H9 (cell line): ENCODE results near the gene EN1. TPM values are rescaled to one million over a fixed set of nuclear protein-coding genes. Genes with fewer than 3 reads are reported as not detected.

ENCODE experiments used
- DNase-seq: peaks from one replicate; pipeline ENCODE4 v3.0.0-alpha.2; 2017
- H2AFZ ChIP-seq: one replicate; pipeline ENCODE4 v1.6.1; 2013; ENCODE audit warnings: mild to moderate bottlenecking, low read length, control low read depth, moderate library complexity
- H2AK5ac ChIP-seq: 2 replicates; pipeline ENCODE4 v1.6.1; 2013; ENCODE audit warnings: low read length, control low read depth, mixed read lengths; ENCODE audit not compliant: insufficient read length
- H2BK120ac ChIP-seq: one replicate; pipeline ENCODE4 v1.6.1; 2013; ENCODE audit warnings: low read depth, mild to moderate bottlenecking, low read length, control low read depth, inconsistent platforms; ENCODE audit not compliant: poor library complexity, severe bottlenecking
- H2BK12ac ChIP-seq: 2 replicates; pipeline ENCODE4 v1.6.1; 2013; ENCODE audit warnings: low read length, control low read depth, mixed read lengths, low read depth; ENCODE audit not compliant: insufficient read length
- H2BK15ac ChIP-seq: 2 replicates; pipeline ENCODE4 v1.6.1; 2013; ENCODE audit warnings: low read depth, low read length, control low read depth
- H2BK20ac ChIP-seq: one replicate; pipeline ENCODE4 v1.6.1; 2013; ENCODE audit warnings: low read depth, mild to moderate bottlenecking, low read length, control low read depth, inconsistent platforms; ENCODE audit not compliant: poor library complexity, severe bottlenecking
- H2BK5ac ChIP-seq: 2 replicates; pipeline ENCODE4 v1.6.1; 2013; ENCODE audit warnings: low read length, control low read depth, mixed read lengths; ENCODE audit not compliant: insufficient read length
- H3K14ac ChIP-seq: 2 replicates; pipeline ENCODE4 v1.6.1; 2013; ENCODE audit warnings: low read length, control low read depth; ENCODE audit not compliant: insufficient read depth
- H3K18ac ChIP-seq: 2 replicates; pipeline ENCODE4 v1.6.1; 2013; ENCODE audit warnings: low read depth, mild to moderate bottlenecking, mixed read lengths, low read length, control low read depth; ENCODE audit not compliant: insufficient read length
- H3K23ac ChIP-seq: 2 replicates; pipeline ENCODE4 v1.6.1; 2013; ENCODE audit warnings: low read length, control low read depth, mixed read lengths, low read depth; ENCODE audit not compliant: insufficient read length
- H3K23me2 ChIP-seq: 2 replicates; pipeline ENCODE4 v1.6.1; 2013; ENCODE audit warnings: low read depth, mild to moderate bottlenecking, mixed read lengths, low read length, control low read depth; ENCODE audit not compliant: insufficient read length, poor library complexity, severe bottlenecking
- H3K27ac ChIP-seq: 2 replicates; pipeline ENCODE4 v1.5.1; 2013; ENCODE audit warnings: low read length, control low read depth, mixed read lengths, low read depth; ENCODE audit not compliant: insufficient read length
- H3K27me3 ChIP-seq: 2 replicates; pipeline ENCODE4 v1.6.1; 2013; ENCODE audit warnings: low read length, control low read depth, inconsistent platforms; ENCODE audit not compliant: insufficient read depth
- H3K4ac ChIP-seq: 2 replicates; pipeline ENCODE4 v1.6.1; 2013; ENCODE audit warnings: low read depth, mild to moderate bottlenecking, control low read depth, inconsistent platforms, low read length, moderate library complexity
- H3K4me1 ChIP-seq: 2 replicates; pipeline ENCODE4 v1.6.1; 2013; ENCODE audit warnings: low read length, control low read depth, inconsistent platforms; ENCODE audit not compliant: insufficient read depth
- H3K4me2 ChIP-seq: 2 replicates; pipeline ENCODE4 v1.6.1; 2013; ENCODE audit warnings: low read length, control low read depth, mixed read lengths; ENCODE audit not compliant: insufficient read length, insufficient read depth
- H3K56ac ChIP-seq: 2 replicates; pipeline ENCODE4 v1.6.1; 2013; ENCODE audit warnings: low read depth, mild to moderate bottlenecking, mixed read lengths, low read length, control low read depth; ENCODE audit not compliant: insufficient read length
- H3K79me1 ChIP-seq: 2 replicates; pipeline ENCODE4 v1.6.1; 2013; ENCODE audit warnings: low read depth, mild to moderate bottlenecking, moderate library complexity, low read length, control low read depth, inconsistent platforms; ENCODE audit not compliant: insufficient read depth, poor library complexity, severe bottlenecking
- H3K79me2 ChIP-seq: 2 replicates; pipeline ENCODE4 v1.6.1; 2013; ENCODE audit warnings: low read length, control low read depth, inconsistent platforms; ENCODE audit not compliant: insufficient read depth
- H3K9ac ChIP-seq: 2 replicates; pipeline ENCODE4 v1.6.1; 2013; ENCODE audit warnings: low read length, control low read depth, mixed read lengths; ENCODE audit not compliant: insufficient read length; ENCODE audit errors: extremely low read depth
- H3K9me3 ChIP-seq: one replicate; pipeline ENCODE4 v1.6.1; 2013; ENCODE audit warnings: low read depth, low read length, inconsistent platforms; ENCODE audit not compliant: control insufficient read depth
- H3T11ph ChIP-seq: one replicate; pipeline ENCODE4 v1.6.1; 2013; ENCODE audit warnings: mild to moderate bottlenecking, low read length, control low read depth, inconsistent platforms
- H4K20me1 ChIP-seq: one replicate; pipeline ENCODE4 v1.6.1; 2013; ENCODE audit not compliant: control insufficient read depth, insufficient read length, insufficient read depth
- H4K5ac ChIP-seq: 2 replicates; pipeline ENCODE4 v1.6.1; 2013; ENCODE audit warnings: low read depth, mild to moderate bottlenecking, mixed read lengths, low read length, control low read depth; ENCODE audit not compliant: insufficient read length
- H4K8ac ChIP-seq: replicated peaks from 2 replicates; pipeline ENCODE4 v1.6.1; 2013; ENCODE audit warnings: low read length, control low read depth, mixed read lengths, low read depth; ENCODE audit not compliant: insufficient read length
- H4K91ac ChIP-seq: 2 replicates; pipeline ENCODE4 v1.6.1; 2013; ENCODE audit warnings: low read depth, mild to moderate bottlenecking, moderate library complexity, mixed read lengths, low read length, control low read depth; ENCODE audit not compliant: insufficient read length
- H3K27ac Mint-ChIP-seq, 3 experiments: 2 replicates in 2 of 3; 3 replicates in 1 of 3; pipeline ENCODE4 v1.8.0; 2020 to 2021; ENCODE audit warnings: mixed read lengths in 3 of 3, mild to moderate bottlenecking in 1 of 3, moderate library complexity in 1 of 3
- H3K27me3 Mint-ChIP-seq: 2 replicates; pipeline ENCODE4 v1.8.0; 2021; ENCODE audit warnings: low read depth, mild to moderate bottlenecking, moderate library complexity, mixed read lengths
- H3K36me3 Mint-ChIP-seq, 3 experiments: 2 replicates in 2 of 3; 3 replicates in 1 of 3; pipeline ENCODE4 v1.8.0; 2020 to 2021; ENCODE audit warnings: low read depth in 3 of 3, mixed read lengths in 3 of 3; ENCODE audit not compliant: insufficient read depth in 1 of 3
- H3K4me1 Mint-ChIP-seq, 2 experiments: 2 replicates each; pipeline ENCODE4 v1.8.0; 2020; ENCODE audit warnings: mixed read lengths in 2 of 2
- H3K4me3 Mint-ChIP-seq, 2 experiments: 2 replicates in 1 of 2; 3 replicates in 1 of 2; pipeline ENCODE4 v1.8.0; 2020 to 2021; ENCODE audit warnings: mild to moderate bottlenecking in 2 of 2, mixed read lengths in 2 of 2, moderate library complexity in 1 of 2
- H3K9me3 Mint-ChIP-seq, 2 experiments: 2 replicates in 1 of 2; 3 replicates in 1 of 2; pipeline ENCODE4 v1.8.0; 2020; ENCODE audit warnings: mild to moderate bottlenecking in 2 of 2, mixed read lengths in 2 of 2, moderate library complexity in 1 of 2
- WGBS: extraction: QIAGEN DNeasy Blood & Tissue Kit; methylation state at CpG from one replicate; pipeline ENCODE4 v1.1.7; 2013; ENCODE audit warnings: missing lambda C conversion rate, low lambda C conversion rate, mixed read lengths; ENCODE audit not compliant: insufficient read length; ENCODE audit errors: extremely low coverage; 5-methylcytosine and 5-hydroxymethylcytosine counted together
- total RNA-seq: library from RNA; stranded (reverse); gene quantifications from 2 replicates; pipeline ENCODE4 v1.2.1, GENCODE V29; 2021
- TF ChIP-seq, protein P1 (sequence below): fragments of 200-600 bp; sonication (generic); conservative IDR thresholded peaks from 3 replicates; pipeline ENCODE4 v1.8.0; 2021; ENCODE audit warnings: antibody characterized with exemption, mild to moderate bottlenecking

Gene EN1
- total RNA-seq, 1 experiment from 2014 or later = not detected

- H3K4me2 ChIP-seq = no peak overlapping the region
- no peak overlapping the region for H2AFZ ChIP-seq
- no peak overlapping the region for H2BK5ac ChIP-seq
- peaks cover 26% of the 10 kb centered on the region for H3K27me3 Mint-ChIP-seq
- no peaks in the 10 kb centered on the region for H3K9me3 Mint-ChIP-seq
- no peak overlapping the region for H3K23ac ChIP-seq
- no peak overlapping the region for H3T11ph ChIP-seq
- WGBS = no CpG with 5 or more reads among the region's 4 CpGs
- H3K36me3 Mint-ChIP-seq = no peaks in the 10 kb centered on the region; a peak in 1 of 7 replicates
- H3K27ac ChIP-seq = no peak overlapping the region
- no peaks in the 10 kb centered on the region for H3K79me2 ChIP-seq
- no peak overlapping the region for H3K56ac ChIP-seq
- H3K18ac ChIP-seq = no peak overlapping the region
- no peaks in the 10 kb centered on the region for H3K23me2 ChIP-seq
- no peak overlapping the region for H2BK15ac ChIP-seq
- no peak for DNase-seq
- no peak overlapping the region for H2AK5ac ChIP-seq
- TF ChIP-seq, protein P1, sequence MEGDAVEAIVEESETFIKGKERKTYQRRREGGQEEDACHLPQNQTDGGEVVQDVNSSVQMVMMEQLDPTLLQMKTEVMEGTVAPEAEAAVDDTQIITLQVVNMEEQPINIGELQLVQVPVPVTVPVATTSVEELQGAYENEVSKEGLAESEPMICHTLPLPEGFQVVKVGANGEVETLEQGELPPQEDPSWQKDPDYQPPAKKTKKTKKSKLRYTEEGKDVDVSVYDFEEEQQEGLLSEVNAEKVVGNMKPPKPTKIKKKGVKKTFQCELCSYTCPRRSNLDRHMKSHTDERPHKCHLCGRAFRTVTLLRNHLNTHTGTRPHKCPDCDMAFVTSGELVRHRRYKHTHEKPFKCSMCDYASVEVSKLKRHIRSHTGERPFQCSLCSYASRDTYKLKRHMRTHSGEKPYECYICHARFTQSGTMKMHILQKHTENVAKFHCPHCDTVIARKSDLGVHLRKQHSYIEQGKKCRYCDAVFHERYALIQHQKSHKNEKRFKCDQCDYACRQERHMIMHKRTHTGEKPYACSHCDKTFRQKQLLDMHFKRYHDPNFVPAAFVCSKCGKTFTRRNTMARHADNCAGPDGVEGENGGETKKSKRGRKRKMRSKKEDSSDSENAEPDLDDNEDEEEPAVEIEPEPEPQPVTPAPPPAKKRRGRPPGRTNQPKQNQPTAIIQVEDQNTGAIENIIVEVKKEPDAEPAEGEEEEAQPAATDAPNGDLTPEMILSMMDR = no peak
- H3K4me1 ChIP-seq = no peaks in the 10 kb centered on the region
- H4K8ac ChIP-seq = no peak overlapping the region
- H4K91ac ChIP-seq = no peak overlapping the region
- no peak overlapping the region for H2BK20ac ChIP-seq
- H3K27me3 ChIP-seq = no peaks in the 10 kb centered on the region
- H4K5ac ChIP-seq = no peak overlapping the region
- no peak overlapping the region for H2BK120ac ChIP-seq
- H3K79me1 ChIP-seq = no peaks in the 10 kb centered on the region
- no peak overlapping the region for H3K14ac ChIP-seq
- H3K4me1 Mint-ChIP-seq = peaks cover 11 to 12% of the 10 kb centered on the region in 2 experiments
- H3K4me3 Mint-ChIP-seq = no peak overlapping the region
- H3K27ac Mint-ChIP-seq = no peak overlapping the region
- H3K9ac ChIP-seq = no peak overlapping the region
- no peak overlapping the region for H3K4ac ChIP-seq
- H2BK12ac ChIP-seq = no peak overlapping the region
- no peaks in the 10 kb centered on the region for H4K20me1 ChIP-seq
- no peaks in the 10 kb centered on the region for H3K9me3 ChIP-seq
Observed at GRCh38 chr2:118801151-118801550, 46.3 kb downstream of the EN1 start.
